BE2C (cell line): ENCODE data around the gene RPS21.

ENCODE experiments used
- DNase-seq: peaks from one replicate; pipeline ENCODE4 v3.0.0-alpha.2; 2020
- H3K27me3 ChIP-seq: fragments of 250-450 bp; sonication (Bioruptor Pico); 2 replicates; pipeline ENCODE4 v1.5.1; 2020; ENCODE audit warnings: mild to moderate bottlenecking
- H3K36me3 ChIP-seq: fragments of 250-450 bp; sonication (Bioruptor Pico); 2 replicates; pipeline ENCODE4 v1.5.1; 2020; ENCODE audit warnings: mild to moderate bottlenecking
- H3K4me1 ChIP-seq: fragments of 250-450 bp; sonication (Bioruptor Pico); 2 replicates; pipeline ENCODE4 v1.5.1; 2020
- H3K4me3 ChIP-seq: 2 replicates; pipeline ENCODE4 v1.5.1; 2011; ENCODE audit warnings: low read depth, low read length
- H3K9me3 ChIP-seq: fragments of 250-450 bp; sonication (Bioruptor Pico); 2 replicates; pipeline ENCODE4 v1.5.1; 2020
- TF ChIP-seq, protein P1 (sequence below): IDR thresholded peaks from 2 replicates; pipeline ENCODE4 v1.5.1; 2012; ENCODE audit warnings: mild to moderate bottlenecking, low read depth, low read length

The RPS21 gene

DNA sequence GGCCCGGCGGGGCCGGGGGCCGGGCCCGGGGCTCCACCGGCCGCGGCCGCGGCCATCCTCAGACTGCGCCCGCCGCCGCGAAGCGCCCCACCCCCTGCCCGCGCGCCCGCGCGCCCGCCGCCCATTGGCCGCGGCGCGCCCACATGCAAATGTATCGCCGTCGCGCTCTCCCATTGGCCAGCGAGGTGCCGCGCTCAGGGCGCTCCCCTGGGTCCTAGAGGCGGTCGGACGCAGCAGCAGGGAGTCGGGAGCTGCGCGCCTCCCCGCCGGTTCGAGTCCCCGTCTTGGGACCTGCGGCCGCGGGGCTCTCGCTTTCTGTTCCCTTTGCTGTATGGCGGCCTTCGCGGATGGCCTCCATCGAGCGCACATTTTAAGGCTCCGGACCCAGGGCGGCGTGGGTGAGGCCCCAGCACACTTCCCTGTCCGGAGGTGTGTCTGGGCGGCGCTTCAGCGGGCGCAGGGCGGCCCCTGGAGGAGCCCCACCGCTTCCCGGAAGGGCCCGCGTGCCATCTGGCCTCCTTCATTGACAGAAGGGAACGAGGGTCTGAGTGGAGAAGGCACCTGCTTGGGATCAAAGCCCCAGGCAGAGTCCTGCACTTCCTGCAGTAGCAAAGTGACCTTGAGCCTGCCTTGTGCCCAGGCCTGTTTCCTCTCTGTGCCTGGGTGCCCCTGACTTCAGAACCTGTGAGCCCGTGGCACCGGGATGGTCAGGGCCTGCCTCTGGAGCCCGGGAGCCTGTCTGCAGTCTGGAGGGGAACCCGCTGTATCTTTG is 20.5 kb downstream of the RPS21 start, which contains the start of gene CABLES2:
Gene CABLES2 (minus strand): TSS at position 65 of the 772 bp plus-strand sequence. CDS start 9 bp downstream, at position 56.
- H3K4me1 ChIP-seq: peaks cover 9% of the 10 kb centered on the region
- TF ChIP-seq, protein P1, sequence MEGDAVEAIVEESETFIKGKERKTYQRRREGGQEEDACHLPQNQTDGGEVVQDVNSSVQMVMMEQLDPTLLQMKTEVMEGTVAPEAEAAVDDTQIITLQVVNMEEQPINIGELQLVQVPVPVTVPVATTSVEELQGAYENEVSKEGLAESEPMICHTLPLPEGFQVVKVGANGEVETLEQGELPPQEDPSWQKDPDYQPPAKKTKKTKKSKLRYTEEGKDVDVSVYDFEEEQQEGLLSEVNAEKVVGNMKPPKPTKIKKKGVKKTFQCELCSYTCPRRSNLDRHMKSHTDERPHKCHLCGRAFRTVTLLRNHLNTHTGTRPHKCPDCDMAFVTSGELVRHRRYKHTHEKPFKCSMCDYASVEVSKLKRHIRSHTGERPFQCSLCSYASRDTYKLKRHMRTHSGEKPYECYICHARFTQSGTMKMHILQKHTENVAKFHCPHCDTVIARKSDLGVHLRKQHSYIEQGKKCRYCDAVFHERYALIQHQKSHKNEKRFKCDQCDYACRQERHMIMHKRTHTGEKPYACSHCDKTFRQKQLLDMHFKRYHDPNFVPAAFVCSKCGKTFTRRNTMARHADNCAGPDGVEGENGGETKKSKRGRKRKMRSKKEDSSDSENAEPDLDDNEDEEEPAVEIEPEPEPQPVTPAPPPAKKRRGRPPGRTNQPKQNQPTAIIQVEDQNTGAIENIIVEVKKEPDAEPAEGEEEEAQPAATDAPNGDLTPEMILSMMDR: no peak
- H3K27me3 ChIP-seq: no peaks in the 10 kb centered on the region

DNA sequence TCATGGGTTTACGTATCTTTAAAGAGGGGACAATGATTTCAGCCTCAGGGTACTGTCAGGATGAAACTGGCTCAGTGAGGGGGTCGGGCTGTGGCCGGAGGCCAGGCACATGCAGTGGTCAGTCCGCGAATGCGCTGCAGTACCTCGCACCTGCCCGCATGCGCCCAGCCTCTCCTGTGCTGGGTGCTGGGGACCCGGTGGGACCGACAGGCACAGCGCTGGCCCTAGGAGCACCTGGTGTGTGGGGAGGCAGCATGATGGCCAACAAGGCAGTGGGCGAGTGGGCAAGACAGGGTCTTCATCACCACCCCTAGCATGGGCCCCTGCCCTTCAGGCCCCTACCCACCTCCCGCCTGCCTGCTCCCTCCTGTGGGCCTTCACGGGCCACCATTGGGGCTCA is 21.2 kb downstream of the RPS21 start:
- no peak overlapping the region for H3K4me3 ChIP-seq
- no peaks in the 10 kb centered on the region for H3K27me3 ChIP-seq
- H3K4me1 ChIP-seq: peaks cover 9% of the 10 kb centered on the region
- DNase-seq: no peak
- no peaks in the 10 kb centered on the region for H3K36me3 ChIP-seq
- no peaks in the 10 kb centered on the region for H3K9me3 ChIP-seq
- TF ChIP-seq, protein P1: no peak

More for the DNA sequence above, 20.5 kb downstream of the RPS21 start, which contains the start of gene CABLES2:
- DNase-seq: peak; percentile 96
- peak within 1 kb of the TSS; percentile 66 for H3K4me3 ChIP-seq
- H3K9me3 ChIP-seq: no peaks in the 10 kb centered on the region
- H3K36me3 ChIP-seq: no peaks in the 10 kb centered on the region

DNA sequence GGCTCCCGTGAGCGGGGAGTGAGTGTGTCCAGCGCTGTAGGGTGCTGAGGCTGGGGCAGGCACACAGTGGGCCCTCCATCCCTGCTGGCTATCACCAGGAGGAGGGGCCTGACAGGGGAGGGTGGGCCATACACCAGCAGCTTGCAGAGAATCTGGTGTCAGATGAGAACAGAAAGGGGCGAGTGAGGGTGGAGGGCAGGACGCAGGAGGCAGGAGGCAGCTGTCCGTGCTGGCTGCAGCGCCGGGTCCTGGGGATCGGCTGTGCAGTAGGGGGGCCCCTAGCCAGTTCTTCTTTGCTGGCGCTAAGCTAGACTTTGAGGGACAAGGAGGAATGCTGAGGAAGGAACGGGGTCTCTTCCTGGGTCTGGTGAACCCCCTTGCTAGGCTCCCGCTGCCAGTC is 21.7 kb downstream of the RPS21 start:
- TF ChIP-seq, protein P1: no peak
- H3K9me3 ChIP-seq: no peaks in the 10 kb centered on the region
- no peak for DNase-seq
- peaks cover 9% of the 10 kb centered on the region for H3K4me1 ChIP-seq
- H3K27me3 ChIP-seq: no peaks in the 10 kb centered on the region
- no peak overlapping the region for H3K4me3 ChIP-seq
- no peaks in the 10 kb centered on the region for H3K36me3 ChIP-seq

DNA sequence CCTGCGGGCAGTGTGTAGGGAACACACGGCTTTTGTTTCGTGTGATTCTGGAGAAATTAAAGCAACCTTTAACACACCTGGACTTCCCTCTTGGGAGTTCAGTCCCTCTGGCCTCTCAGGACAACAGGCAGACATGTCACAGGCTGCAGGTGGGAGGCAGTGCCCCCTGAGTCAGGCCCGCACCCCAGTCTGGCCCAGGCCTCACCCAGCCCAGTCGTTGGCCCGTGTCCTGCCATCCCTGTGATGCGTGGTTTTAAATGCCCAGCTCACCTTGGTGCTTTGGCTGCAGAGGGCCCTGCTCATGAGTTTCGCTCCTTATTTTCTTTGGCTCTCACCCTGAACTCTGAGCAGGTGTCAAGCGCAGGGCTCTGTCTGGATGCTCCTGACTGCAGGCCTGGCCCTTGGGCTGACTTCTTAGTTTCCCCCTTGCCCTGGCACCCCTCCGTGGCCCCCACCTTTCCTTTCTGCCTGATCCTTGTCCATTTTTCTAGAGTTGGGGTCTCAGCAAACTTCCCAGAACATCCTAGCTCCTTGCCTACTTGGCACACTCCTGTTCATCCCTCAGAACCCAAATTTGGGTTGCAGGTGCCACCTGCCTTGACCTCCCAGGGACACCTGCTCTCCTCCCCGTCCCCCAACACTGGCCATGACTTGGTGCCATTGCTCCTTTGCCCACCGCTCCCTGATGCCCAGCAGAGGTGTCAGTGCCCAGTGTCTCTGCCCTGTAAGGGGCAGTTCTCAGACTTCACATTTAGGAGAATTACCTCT is 22.4 kb downstream of the RPS21 start:
- Histone ChIP-seq H3K27me3 (no peaks in the 10 kb centered on the region), H3K9me3 (no peaks in the 10 kb centered on the region), H3K4me3 (no peak overlapping the region), H3K36me3 (no peaks in the 10 kb centered on the region), H3K4me1 (peaks cover 9% of the 10 kb centered on the region)
- no peak for DNase-seq
- TF ChIP-seq, protein P1: no peak

DNA sequence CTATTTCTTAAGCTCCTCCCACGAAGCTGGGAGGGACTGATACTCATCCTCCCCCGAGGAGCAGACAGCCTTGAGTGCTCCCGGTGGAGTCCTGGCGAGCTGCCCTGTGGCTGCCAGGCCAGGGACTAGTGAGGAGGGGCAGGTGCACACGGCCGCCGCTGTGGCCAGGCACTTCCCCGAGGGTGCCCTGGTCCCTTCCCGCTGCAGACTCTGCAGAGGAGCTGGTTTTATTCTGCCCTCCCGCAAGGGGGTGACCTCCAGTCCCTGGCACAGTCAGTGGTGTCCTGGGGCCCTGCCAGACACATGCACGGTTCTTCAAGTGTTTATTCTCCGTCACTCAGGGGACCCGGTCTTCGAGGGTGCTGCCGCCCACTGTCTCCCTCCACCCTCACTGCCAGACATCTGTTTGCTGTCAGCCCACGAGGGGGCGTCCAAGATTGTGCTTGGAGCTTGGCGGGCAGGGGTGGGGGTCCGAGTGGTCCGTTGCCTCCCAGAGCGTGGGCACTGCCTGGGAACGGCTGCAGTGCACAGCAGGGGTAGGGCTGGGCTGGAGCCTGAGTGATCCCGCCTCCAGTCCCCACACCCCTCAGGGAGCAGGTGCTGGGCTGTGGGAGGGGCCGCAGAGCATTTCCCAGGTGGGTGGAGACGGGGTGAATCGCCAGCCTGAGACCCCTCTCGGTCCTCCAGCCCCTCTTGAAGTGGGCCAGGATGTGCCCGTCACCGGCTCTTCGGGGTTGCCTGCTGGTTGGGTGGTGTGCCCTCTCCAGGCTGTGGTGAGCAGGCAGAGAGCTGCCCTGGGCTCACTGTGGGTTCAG is 23.2 kb downstream of the RPS21 start:
- H3K36me3 ChIP-seq: no peaks in the 10 kb centered on the region
- DNase-seq: peak; percentile 83
- H3K27me3 ChIP-seq: no peaks in the 10 kb centered on the region
- H3K4me3 ChIP-seq: no peak overlapping the region
- H3K9me3 ChIP-seq: no peaks in the 10 kb centered on the region
- TF ChIP-seq, protein P1: peak; percentile 73
- peaks cover 9% of the 10 kb centered on the region for H3K4me1 ChIP-seq
